ENCODE measurements around the gene HHIPL1.

HHIPL1 gene

DNA sequence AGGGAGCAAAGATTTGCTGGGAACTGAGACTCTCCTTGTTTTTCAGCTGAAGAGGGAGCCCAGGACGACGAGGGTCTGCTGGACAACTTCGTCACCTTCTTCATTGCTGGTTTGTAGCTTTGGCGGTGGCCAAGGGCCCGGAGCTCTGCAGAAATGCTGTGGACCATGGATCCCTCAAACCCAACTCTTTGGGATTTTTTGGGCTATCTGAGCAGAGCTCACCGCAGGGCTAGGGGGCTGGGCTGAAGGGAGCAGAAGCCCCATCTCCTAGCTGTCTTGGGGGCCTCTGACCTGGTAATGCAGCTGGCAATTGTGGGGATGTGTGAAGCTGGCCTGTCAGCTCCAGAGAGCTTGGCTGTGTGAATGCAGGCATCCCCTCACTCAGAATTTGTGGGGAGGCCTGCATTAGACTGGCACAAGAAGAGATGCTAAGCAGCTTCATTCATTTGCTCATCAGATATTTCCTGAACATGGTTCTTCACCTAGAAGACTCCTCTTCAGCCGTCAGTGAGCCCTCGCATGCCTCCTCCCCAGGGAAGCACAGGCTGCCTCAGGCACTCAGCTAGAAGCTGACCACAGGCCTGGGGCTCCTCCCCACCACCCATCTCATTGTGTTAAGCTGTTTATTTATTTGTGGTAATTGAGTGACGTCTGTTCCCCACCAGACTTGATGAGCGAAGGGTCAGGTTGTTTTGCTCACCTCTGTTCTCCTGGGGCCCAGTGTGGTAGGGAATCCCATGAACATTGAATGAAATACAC lies 71.3 kb downstream of the HHIPL1 start:
- no peak for DNase-seq (ENCODE audit: low read depth in 3 of 3)

DNA sequence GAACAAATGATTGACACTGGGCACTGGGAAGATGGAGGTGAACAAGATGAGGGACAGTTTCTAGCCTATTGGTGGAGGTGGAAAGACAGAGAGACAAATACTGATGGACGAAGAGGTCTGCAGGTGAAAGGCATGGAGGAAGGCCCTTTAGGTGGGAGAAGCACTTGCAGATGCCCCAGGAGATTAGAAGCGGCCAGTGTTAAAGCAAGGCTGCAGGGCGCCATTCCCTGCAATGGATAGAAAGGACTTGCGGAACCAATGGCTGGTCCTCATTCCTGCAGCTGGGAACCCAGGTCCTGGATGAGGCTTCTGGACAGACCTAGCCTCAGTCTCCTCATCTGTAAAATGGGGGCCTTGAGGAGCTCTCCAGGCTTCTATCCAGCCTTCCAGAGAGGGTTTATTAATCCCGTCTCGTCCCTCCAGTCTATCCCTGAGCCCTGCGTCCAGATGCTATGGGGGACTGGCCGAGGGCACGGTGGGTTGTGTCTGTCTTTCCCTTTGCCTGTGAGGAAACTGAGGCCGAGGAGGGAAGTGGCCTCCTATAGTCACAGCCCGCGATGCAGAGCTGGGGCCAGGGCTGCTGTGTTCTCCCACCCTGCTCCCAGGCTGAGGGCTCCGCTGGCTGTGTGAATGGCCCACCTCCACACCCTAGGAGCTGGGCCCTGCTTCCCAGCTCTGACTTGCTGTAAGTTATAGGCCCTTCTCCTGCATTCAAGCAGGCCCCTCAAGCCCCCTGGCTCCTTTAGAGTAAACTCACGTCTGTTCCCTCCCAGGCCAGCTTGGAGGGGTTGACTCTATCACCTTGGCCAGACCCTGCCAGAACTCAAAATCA lies 72.1 kb downstream of the HHIPL1 start:
- DNase-seq (ENCODE audit: low read depth in 3 of 3), result no peak

DNA sequence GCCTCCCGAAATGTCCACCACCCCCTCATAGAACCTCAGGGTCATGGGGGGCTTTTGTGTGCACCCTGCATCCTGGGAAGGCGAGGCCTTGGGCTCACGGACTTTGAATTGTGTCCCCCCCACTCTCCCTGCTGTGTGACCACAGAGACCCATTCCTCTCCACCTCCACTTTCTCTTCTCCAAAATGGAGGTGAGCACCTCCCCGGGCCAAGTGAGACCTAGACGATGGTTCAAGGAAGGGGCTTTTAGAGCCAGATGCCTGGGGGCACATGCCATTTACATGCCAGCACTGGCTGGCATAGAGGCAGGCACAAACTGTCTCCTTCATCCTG lies 72.7 kb downstream of the HHIPL1 start:
- DNase-seq (ENCODE audit: low read depth in 3 of 3), result no peak

DNA sequence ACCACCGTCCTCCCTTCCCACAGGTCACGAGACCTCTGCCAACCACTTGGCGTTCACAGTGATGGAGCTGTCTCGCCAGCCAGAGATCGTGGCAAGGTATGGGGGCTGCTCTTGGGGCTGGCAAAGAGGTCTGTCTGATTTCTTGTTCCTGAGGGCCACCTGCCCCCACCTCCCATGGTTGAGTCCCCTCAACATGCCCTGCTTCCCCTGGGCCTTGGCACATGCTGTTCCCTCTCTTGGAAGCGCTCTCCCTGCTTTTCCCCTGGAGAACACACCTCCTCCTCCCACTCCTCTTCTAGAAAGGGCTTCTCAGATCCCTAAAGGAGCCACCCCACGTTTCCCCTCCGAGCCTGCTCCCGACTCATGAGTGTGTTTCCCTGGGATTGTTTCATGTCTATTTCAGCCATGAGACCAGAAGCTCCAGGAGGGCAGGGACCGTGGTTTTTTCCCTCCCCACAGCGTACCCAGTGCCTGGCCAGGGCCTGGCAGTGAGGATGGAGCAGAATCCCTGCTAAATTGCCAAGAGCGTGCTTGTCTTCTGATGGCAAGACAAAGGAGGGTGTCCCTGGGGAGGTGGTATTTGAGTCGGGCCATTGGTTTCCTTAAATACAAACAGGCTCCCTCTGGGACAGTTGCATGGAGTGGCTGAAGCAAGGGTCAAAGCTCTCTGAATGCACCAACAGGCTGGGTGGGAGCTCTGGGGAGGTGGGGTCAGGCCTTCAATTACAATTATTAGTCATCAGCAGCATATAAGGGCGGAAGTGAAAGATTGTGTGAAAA lies 73.3 kb downstream of the HHIPL1 start:
- DNase-seq (ENCODE audit: low read depth in 3 of 3), result no peak

DNA sequence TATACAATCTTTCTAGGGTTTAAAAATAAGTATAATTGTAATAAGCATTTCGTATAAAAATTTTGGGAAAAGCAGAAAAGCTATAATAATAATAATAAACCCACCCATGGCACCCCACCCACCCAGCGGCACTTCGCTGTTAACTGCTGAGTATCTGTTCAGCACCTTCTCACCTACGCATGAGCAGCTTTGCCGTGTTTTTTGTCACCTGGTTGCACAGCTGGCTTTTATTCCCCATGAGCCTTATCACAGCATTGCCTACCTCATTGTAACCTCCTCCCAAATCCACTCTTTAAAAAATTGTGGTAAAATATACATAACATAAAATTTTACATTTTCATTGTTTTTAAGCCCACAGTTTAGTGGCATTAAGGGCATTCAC lies 73.9 kb downstream of the HHIPL1 start:
- DNase-seq (ENCODE audit: low read depth in 3 of 3), result no peak

DNA sequence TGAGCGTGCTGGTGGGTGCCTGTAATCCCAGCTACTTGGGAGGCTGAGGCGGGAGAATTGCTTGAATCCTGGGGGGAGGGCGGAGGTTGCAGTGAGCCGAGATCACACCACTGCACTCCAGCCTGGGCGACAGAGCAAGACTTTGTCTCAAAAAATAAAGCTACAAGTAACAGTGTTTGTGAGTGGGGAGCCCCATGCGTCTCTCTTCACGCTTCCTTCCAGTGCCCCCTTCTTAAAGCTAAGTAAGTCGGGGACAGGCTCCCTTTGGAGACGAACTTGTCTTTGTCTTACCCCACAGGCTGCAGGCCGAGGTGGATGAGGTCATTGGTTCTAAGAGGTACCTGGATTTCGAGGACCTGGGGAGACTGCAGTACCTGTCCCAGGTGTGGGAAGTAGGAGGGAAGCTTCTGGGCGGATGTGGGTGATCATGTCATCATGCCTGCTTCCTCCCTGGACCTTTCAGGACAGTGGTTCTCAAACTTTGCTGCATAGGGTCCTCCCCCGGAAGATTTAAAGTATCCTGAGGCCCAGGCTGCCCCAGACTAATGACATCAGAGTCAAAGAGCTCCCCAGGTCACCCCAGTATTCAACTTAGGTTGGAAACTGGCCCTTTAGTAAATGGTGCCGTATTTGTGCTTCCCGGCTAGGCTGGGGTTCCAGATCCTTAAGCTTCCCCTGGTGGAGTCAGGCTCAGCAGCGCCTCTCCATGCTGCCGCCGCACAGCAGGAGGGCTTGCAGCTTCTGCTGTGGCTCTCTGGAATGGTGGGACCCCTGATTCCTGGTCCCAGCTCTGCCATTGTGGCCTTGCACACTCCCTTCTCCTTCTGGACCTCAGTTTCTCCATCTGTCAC lies 76.2 kb downstream of the HHIPL1 start:
- no peak for DNase-seq (ENCODE audit: low read depth in 3 of 3)

DNA sequence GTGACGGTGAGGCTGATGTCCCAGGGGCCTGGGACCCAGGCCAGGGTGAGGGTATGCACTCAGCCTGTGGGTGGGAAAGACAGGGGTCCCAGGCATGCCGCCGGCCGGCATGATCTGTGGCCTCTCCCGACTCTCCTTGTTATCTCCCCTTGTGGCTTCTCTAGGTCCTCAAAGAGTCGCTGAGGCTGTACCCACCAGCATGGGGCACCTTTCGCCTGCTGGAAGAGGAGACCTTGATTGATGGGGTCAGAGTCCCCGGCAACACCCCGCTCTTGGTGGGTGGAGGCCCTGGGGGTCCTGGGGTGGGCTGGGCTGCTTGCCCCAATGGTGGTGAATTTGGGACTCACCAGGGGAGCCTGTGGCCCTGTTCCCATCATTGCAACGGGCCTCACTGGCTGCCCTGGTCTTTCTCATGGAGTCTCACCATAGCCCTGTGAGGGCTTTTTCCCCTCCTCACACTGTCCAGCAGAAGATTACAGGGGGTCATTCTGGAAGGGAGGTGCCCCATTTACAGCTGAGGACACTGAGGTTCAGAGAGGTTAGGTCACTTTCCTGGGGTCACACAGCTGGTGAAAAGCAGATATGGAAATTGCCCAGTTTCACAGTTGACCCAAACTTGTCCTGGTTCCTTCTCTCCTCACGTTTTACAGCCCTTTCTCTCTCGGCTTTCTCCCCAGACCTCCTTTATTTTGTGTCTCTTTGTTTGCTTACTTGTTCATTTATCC lies 77.0 kb downstream of the HHIPL1 start:
- no peak for DNase-seq (ENCODE audit: low read depth in 3 of 3)

DNA sequence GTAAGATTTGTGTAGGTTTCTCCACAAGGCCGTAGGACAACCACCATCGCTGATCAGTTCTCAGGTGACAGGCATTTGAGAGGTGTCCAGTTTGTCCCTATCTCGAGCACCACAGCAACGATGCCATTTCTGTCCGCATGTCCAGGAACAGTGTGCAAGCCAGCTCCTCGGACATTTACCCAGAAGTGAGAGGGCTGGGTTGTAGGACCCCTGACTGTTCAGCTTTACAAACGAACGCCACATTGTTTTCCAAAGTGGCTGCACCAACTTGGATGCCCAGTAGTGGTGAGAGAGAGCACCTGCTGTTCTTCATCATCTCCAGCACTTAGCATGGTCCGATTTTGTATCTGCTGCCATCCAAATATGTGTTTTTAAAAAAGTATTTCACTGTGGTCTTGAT lies 77.8 kb downstream of the HHIPL1 start:
- DNase-seq (ENCODE audit: low read depth in 3 of 3), result no peak

DNA sequence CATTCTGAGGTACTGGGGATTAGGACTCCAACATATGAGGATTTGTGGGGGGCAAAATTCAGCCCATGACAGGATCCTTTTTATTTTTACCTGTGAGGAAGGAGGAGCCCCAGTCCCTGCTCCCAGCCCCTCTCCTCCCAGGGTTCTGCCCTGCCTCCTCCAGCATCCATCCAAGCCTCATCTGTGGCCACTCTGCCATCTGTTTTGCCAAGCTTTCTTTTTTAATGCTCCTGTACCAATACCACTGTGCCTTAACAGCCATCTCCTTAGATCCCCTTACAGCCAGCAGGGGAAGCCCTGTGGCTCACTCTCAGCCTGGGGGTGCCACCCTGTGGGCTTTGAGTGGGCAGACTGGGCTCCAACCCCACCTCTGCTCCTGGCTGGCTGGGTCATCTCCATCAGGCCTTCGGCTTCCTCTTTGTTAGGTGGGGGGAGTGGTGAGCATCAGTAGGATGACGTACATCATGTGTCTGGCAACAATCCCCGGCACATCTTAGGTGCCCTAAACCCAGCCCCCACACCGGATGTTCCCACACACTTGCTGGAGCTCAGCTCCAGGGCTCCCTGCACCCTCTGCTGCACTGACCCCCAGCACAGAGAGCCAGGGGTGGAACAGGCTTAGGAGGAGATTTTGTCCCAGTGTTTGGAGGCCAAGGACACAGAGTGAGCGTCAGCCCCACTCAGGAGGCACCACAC lies 79.4 kb downstream of the HHIPL1 start:
- no peak for DNase-seq (ENCODE audit: low read depth in 3 of 3)

DNA sequence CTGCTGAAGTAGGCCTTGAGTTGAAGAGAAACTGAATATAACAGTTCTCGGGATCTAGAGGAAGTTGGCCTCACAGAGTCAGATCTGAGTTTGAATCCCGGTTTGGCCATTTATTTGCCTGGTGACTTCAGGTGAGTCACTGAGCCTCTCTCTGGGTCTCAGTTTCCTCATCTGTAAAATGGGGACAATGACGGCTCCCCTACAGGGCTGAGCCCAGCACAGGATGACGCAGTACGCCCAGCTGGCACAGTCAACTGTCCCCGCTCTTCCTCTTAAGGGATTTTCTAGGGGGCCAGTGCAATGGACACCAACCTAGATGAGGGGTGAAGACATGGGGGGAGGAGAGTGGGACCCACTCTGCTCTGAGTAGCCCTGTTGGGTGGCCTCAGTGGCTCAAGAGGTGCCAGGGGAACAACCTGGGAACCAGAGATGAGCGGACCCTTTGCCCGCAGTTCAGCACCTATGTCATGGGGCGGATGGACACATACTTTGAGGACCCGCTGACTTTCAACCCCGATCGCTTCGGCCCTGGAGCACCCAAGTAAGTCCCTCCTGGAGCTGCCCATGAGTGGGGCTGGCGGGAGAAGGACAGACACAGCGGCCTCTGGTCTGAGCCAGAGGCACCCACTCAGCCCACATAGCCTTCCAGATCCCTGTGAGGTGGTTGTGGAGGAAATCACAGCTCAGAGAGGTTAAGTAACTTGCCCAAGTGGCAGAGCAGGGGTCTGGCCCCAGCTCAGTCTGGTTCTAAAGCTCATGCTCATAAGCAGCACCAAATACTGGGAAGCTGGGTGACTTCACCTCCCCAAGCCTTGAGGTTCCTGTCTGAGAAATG lies 80.2 kb downstream of the HHIPL1 start:
- DNase-seq (ENCODE audit: low read depth in 3 of 3), result no peak

DNA sequence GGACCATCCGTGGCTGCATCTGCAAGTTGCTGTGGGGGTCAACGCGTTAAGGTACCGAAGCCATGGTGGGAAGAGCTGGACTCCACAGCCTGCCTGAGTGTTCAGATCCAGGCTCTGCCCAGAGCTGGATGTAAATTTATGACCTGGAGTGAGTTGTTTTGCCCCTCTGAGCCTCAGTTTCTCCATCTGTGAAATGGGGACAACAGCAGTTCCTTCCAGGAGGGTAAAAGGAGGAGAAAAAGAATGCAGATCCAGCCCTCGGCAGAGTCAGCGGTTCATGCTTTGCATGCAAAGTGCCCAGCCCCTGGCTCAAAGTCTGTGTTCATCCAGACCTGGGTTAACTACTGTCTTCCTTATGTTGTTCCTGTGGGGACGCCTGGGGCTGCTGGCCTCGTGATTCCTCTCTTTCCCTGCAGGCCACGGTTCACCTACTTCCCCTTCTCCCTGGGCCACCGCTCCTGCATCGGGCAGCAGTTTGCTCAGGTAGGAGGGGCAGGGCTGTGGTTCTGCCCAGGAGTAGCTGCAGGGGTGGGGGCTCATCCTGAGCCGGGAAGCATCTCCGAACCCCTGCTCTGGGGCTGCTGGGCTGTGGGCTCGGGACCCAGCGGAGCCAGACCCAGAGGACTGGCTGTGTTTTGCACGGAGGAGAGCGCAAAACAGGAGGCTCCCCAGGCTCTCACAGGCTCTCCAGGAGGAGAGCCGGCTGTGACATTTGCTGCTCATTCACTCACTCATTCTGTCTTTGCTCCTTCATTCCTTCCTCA lies 81.0 kb downstream of the HHIPL1 start:
- DNase-seq (ENCODE audit: low read depth in 3 of 3), result no peak

DNA sequence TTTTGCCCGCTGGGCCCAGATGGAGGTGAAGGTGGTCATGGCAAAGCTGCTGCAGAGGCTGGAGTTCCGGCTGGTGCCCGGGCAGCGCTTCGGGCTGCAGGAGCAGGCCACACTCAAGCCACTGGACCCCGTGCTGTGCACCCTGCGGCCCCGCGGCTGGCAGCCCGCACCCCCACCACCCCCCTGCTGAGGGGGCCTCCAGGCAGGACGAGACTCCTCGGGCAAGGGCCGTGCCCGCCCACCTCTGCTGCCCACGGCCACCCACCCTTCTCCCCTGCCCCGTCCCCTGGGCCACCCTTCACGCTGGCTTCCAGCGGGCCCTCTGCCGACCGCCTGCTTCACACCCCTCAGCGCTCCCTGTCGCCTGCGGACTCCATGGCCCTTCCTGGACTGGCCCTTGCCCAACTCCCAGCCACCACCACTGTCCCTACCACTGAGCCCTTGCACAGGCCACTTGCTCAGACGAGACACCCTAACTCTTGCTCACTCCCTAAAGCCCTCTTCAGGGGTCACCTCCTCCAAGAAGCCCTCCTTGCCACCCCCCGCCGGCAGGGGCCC lies 81.7 kb downstream of the HHIPL1 start:
- DNase-seq (ENCODE audit: low read depth in 3 of 3), result no peak

DNA sequence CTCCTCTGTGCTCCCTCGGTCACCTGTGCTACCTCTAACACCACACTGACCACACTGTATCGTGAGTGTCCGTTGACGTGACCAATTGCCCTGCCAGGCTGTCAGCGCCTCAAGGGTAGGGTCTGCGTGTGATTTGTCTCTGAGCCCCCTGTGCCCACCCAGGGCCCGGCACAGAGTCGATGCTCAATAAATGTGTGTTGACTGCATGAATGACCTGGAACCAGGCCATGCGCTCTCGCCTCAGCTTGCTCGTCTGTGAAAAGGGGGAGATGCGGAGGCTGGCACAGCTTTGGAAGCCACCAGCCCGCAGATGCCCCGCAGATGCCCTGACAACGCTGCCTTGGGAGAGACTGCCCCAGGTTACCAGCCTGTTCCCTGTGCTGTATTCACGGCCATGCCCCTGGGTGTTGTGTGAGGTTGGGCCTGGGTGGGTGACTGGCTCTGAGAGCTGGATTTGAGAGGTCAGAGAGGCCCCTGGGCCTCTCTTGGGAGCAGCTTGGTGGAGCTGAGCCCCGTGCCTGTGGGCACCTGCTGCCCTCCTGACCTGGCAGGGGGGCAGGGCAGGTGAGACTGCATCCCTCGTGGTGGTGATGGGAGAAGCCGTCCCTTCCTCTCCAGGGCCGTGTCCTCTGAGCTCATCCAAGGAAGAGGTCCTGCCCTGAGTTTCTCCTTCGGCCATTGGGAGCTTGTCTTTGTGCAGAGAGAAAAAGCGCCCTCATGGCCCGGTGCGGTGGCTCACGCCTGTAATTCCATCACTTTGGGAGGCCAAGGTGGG lies 82.4 kb downstream of the HHIPL1 start:
- no peak for DNase-seq (ENCODE audit: low read depth in 3 of 3)

DNA sequence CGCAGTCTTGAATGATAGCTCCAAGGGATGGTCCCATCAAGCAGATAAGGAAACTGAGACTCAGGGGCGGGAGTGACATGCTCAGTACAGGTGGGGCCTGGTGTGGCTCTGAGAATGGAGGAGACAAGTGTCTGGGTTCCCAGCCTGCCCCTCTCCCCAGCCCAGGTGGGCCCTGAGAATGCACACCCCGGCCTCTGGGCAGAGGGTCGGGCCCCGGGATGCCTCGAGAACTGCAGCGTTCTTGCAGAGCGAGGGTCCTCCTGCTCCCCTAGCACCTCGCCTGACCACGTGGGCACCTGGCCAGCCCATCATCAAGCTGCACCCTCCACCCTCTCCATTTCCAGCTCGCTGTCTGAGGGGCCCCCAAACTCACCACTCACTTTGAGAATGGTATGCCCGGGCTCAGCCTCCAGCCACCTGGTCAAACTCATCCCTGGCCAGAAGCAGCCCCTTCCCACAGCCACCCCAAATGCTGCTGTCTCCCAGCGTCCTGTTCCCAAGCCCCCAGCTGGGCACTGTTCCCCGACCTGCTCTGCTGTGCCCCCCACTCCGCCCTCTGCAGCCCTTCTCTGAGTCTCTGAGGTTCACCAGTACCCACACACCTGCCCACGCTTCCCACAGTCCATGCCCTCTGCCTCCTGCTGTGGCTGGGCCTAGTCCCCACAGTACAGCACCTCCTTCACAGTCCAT lies 83.4 kb downstream of the HHIPL1 start:
- DNase-seq (ENCODE audit: low read depth in 3 of 3), result no peak

DNA sequence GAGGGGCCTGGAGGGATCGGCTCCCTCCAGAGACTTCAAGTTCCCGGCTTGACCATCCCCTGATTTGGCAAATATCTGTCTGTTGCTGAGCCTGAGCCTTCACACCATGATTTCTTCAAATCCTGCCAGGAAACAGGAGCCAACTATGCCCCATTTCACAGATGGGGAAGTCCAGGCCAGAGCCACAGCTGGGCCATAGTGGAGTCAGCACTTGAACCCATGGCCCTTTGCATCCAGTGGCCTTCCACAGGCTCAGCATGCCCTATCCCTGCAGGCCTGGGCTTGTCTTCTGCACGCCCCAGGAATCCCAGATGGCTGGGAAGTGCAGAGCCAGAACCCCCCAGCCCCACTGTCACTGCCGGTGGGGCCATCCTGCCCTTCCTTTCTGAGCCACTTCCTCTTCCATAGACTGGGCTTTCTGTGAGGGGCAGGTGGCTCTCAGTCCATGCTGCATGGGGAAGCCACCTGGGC lies 84.1 kb downstream of the HHIPL1 start:
- DNase-seq (ENCODE audit: low read depth in 3 of 3), result no peak

All from stimulated activated CD4-positive, alpha-beta T cell treated with anti-CD3 and anti-CD28 coated beads, TNF-alpha, amount 100 ng/mL, for 4 hours (primary cell).